T follicular helper cell (primary cell): ENCODE measurements around the gene LSM3.

Source experiments
- DNase-seq: peaks from one replicate; pipeline ENCODE4 v3.0.0-alpha.2; 2020; ENCODE audit warnings: low read depth

The LSM3 gene

DNA sequence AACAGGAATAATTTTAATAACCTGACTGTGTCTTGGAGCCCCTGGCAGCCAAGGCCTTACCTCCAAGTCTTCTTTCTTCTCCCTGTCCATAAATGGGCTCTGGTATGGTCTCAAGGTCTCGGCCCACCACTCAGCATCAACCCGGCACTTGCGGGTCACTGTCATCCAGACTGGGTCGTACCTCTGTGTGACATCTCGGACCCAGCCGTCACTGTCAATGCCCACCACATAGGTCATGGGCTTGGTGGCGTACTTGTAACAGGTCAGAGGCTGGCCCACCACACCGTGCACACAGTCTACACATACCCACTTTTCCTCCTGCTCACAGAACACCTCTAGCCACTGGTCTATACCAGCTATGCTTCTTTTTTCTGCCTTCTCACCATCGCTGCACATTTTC is 20.7 kb upstream of the LSM3 start:
- no peak for DNase-seq

DNA sequence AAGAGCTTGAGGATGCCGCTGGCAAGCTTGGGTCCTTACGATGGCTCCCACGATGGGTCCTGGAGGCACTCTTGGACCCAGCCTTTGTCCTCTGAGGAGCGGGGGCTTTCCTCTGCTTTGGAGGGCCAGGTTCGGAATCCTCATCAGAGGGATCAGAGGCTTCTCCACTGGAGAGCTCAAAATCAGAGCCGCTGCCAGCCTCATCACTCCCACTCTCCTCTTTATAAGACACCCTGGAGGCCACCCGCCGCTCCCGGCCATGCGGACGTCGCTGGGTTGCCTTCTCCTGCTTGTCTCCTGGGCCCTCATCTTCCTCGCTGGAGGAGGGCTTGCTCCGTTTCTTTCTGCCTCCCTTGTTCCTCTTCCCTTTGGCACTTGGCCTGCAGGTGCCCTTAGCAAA is 20.2 kb upstream of the LSM3 start:
- DNase-seq, result no peak

DNA sequence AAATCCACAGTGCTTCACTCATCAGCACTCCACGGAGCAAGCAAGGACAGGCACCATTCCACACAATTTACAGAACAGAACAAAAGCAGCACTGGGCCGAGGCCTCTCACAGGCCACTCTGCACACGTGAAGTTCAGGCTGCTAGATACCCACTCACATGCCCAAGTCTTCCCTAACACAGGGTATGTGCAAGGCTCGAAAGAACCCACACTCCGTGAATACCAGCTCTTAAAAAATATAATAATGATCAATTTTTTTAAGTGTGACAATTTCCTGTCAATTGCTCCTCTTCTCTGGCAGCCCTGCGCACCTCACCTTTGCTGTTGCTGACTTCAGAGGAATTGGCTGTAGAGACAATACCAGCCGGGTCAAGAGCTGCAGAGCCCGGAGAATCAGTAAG is 19.2 kb upstream of the LSM3 start:
- DNase-seq, result no peak

DNA sequence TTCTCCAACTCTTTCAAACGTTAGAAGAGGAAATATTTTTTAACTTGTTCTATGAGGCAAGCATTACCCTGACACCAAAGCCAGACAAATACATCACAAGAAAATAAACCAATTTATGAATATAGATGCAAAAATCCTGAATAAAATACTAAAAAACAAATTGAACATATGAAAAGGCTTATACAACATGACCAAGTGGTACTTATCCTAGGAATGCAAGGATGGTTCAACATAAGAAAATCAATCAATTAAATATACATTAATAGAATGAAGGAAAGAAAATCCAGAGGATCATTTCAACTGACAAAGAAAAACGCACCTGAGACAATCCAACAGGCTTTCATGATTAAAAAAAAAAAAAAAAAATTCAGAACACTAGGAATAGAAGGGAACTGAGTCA is 17.3 kb upstream of the LSM3 start:
- DNase-seq, result no peak

DNA sequence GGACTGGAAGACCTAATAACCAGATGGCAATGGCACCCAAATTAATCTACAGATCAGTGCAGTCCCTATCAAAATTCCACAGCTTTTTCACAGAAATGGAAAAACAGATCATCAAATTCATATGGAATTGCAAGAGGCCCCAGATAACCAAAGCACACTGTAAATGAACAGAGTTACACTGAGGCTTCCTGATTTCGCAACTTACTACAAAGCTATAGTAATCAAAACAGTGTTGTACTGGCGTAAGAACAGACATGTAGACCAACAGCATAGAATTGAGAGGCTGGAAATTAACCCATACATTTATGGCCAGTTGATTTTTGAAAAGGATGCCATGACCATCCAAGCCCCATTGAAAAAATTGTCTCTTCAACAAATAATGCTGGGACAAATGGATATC is 16.4 kb upstream of the LSM3 start:
- no peak for DNase-seq

DNA sequence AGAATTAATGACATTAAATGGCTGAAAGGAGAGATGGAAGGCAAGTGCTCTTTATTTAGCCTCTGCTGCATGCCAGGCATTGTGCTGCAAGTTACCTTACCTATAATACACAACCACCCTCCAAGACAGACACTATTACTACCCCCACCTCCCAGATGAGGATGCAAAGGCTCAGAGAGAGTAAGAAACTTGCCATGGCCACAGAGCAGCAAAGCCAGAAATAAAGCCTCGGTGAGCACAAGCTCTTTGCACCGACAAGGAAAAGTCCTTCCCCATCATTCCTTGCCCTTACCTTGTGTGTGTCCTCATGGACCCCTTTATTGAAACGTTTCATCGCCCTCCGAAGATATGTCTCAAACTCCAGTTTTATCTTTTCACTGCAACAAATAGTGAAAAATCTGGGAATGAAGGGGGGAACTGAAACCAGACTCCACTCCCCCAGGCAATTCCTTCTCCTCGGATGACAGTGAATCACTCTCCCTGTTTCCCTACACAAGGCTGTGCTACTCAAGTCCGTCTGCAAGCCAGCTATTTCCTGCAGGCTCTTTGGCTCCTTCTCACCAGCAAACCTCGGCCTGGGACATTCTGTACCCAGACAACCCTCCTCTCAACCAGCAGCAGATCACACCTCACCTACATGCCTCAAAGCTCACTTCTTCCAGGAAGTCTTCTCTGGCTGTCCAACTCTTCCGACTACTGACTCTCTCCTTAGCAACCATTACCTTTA is 11.6 kb upstream of the LSM3 start:
- DNase-seq, result no peak

DNA sequence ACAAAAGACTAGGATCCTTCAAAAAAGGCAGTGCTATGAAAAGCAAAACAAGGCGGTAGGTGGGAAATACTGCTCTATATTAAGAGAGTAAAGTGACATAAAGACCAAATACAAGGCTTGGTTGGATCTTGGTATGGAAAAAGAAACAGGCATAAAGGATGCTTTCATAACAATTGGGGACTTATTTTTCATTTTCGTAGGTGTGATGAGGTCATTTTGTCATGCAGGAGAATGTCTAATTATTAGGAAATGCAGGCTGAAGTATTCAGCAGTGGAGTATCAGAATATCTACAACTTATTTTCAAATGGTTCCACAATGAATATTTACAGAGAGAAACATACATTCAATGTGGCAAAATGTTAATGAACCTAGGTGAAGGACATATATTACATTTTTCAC is 9.2 kb upstream of the LSM3 start:
- DNase-seq, result no peak

DNA sequence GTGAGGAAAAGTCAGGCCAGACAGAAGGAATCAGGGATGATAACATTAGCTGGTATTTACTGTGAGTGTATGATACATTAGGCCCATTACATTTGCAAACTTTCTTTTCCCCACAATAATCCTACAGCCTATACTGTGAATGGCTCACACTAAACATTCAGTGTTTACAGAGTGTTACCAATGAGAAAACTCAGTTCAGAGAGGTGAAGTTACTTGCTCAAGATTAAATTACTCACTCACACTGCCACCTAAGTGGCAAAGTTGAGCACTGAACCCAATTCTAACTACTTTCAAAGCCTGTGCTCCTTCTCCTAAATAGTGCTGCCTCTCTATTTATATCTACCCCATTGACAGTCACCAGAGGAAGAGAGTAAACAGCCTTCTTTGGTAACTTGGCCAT is 8.7 kb upstream of the LSM3 start:
- DNase-seq, result no peak

DNA sequence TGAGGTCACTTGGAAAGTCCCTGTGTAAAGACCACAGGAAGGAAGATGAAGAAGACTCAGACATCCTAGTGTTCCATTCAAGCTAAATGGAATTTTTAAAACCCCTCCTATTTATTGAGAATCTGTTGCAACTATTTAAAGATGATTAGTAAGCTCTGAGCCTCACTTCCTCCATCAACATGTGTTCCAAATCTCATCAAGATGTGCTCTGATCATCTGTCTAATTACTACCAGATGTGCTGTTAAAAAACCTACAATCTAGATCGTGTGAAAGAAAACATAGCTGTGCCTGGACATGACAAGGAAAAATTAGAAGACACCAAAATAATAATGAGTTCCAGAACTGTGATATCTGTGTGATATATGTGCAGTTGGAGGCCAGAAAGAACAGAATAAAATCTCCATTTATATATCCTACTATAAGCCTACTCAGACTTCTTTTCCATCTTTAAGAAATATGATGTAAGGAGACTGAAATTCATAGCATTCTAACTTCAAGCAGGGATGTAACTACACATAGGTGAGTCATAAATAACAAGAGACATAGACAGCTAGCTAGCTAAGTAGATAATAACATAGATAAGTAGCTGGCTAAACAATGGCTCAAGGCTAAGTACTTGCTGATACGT is 8.0 kb upstream of the LSM3 start:
- DNase-seq, result no peak

DNA sequence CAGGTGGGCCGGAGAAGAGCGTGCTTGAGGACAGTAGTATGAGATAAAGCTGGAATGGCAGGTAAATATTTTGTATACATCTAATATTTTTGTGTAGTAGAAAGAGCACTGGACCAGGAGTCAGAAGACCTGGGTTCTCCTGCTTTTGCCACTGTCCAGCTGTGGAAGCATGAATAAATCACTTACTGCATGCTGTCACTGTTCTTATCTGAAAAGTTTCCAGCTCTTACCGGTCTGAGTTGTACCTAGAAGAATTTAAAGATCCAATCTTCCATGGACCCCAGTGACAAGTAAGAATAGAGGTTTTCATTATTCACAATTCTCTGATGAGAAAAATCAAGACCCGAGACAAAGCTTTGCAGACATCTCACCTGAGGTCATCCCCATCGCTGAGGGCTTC is 6.1 kb upstream of the LSM3 start:
- no peak for DNase-seq

DNA sequence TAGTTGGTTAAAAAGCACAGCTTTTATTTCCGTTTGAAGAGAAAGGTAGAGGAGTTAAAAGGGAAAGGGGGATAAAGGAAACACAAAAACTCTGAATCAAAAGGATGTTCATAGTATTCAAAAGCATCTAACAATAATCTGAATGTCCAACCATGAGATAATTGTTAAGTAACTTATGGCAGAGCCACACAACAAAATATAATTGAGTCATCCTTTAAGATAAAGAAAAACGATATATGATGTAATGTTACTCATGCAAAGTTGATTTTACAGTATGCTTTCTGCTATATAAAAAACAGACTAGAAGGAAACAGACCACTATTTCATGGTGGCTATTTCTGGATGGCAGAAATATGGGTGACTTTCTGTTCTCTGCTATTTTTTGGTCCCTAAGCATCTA is 4.1 kb upstream of the LSM3 start:
- no peak for DNase-seq

DNA sequence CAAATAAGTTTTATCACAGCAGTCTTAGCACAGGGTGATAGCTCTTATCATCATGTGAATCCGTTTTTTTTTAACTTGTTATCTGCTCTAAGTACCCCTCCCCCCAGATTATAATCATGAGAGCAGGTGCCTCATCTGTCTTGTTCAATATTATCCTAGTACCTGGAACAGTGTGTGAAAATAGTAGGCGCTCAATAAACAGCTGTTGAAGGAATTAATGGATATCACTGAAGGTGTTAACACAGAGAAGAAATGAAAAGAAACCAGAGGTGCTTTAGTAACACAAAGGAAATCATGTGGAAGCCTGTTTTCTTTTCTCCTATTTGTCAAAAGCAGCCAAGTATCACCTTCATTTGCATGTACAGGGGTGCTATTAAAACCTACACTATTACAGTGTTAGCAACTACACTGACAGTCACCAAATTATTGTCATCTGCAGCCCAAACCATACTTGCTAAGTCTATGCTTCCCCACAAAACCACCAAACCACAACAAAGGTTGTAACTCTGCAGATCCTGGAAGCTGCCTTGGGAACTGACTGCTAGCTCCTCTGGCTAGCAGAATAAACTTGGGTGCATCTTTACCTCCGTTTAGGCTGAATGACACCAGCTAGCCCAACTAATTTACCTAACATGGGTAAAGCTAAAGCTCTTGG is 3.1 kb upstream of the LSM3 start:
- DNase-seq, result peak; percentile 63

DNA sequence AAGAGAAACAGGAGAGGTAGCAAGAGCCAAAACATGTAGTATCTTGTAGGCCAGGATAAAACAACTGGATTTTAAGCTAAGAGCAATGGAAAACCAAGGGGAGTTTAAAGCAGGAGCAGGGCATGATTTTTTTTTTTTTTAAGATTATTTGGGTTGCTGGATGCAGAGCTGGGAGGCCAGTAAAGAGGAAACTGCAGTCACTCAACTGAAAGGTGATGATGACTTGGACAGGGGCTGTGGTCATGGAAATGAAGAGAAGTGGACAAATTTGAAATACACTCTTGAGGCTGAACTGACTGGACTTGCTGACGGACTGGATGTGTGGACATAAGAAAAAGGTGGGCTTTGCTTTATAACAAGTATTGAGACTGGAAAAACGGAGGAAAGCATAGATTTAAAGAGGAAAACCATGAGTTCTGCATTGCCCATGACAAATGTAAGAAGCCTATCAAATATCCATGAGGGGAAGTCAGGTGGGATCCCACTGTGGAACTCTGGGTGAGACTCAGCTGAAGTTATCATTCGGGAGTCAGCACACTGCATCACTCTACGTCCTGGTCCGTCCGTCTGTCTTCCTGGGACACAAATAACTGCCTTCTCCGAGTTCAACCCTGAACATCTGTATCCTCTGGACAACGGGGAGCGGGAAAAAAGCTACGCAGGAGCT is 904 bp upstream of the LSM3 start:
- DNase-seq, result no peak

DNA sequence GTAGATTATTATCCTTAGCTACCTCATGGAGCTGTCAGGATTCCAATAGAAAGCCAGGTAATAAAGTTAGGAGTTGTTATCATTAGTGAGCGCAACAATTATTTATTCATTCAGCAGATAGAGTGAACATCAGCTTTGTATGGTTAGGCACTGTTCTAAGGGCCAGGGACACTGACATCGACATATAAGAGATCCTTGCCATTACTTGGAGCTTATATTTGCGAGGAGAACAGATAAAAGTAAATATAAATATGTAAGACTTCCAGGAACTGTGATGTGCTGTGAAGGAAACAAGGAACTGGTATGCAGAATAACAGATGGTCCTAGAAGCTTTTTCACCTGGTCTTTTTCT is 473 bp downstream of the LSM3 start:
- DNase-seq, result no peak

DNA sequence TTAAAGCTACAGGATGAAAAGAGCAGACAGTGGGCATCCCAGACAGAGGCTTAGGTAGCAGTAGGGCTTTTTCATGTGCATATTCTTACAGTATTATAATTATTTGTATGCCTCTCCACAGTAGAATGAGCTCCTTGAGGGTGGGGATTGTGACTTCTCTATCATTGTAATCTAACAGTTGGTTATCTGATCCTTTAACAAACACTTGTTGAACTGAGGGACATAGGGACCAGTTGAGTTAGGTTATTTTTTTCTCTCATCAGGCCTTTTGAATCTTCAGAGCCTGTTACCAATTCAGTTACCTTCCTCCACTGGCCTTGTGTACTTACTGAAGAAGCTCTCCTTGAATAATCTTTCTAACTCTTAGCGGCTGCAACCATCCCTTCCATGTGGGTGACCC is 1.2 kb downstream of the LSM3 start:
- no peak for DNase-seq

DNA sequence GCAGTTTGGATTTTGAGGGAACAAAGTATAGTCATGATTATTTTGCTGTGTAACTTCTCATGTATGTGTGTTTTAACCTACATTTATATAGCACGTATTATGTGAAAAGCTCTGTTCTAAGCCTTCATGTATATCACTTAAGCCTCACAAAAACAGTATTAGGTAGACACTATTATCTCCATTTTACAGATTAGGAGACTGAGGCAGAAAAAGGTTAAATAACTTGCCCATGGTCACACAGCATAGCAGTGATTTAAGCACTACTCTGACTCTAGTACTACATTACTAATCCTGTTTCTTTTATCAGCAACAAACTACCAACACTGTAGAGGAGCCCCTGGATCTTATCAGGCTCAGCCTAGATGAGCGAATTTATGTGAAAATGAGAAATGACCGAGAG is 2.6 kb downstream of the LSM3 start:
- DNase-seq, result no peak

DNA sequence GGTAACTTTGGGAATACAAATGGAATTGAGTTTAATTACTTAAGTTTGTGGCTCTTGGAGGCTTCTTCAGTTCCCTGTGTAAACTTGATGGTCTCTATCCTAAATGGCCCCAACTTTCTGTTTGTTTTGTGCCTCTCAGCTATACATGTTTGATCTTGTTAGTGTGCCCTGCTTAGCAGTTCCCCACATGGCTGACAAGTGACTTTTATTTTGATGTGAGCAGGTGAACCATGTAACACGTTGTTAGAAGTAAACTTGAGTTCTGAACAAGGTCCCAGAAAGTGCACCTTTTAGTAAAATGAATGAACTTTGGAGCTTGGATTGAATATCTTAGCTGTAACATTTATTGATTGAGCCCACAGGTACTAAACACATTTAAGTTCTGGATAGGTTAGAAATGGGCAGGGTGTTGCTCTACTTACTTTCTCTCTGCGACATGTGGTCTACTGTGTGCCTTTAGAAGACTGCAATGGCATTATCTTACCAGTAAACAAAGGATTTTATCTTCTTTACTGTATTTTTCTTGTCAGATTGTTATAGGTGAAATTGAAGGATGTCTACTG is 4.5 kb downstream of the LSM3 start:
- no peak for DNase-seq

DNA sequence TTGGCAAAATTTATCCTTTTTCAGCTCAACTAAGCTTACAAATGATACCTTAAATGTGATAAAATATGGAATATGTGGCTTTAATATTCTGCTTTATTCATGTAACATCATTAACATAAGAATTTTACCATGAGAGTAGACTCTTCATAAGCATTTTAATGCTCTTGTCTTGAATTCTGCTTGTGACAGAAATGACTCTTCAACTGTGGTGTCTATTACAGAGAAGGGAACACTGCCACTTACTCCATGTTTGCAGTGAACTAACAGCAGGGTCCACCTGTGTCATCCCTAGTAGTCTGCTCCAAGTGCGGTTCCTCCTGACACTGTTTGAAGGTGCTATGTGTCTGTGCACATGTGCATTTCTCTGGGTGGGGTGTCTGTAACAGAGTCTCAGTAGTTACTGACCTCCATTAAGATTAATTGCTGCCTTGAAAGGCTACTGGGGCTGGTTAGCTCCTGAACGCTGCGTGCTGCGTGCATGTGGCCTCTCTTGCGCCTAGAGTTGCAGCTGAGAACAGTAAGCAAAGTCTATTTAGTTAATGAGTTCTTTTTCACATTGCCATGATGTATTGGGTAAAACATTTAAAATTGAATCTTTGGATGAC is 8.3 kb downstream of the LSM3 start:
- DNase-seq, result no peak

DNA sequence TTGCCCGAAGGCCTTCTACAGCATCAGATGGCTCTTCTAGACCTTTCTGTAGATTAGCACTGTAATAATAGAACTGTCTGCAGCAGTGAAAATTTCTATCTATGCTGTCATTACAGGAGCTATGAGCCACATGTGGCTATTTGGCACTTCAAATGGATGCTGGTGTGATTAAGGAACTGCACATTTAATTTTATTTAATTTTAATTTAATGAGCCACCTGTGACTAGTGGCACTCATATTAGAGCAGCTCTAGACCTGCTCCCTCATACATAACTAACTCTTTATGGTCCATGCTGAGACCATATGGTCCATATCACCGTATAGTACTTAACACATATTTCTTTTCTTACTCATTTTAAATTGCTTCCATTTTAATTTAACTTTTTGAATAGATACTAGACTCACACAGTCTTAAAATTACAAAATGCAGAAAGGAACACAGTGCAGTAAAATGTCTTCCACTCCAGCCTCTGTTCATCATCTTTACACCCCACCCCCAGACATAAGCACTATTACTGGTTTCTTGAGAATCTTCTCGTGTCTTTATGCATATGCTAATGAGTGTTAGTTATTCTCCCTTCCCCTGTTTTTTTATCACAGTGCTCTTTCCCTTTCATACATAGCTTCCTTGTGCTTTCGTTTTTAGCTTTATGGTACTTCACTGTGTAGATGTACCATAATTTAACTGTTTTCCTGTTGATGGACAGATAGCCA is 9.6 kb downstream of the LSM3 start:
- no peak for DNase-seq

DNA sequence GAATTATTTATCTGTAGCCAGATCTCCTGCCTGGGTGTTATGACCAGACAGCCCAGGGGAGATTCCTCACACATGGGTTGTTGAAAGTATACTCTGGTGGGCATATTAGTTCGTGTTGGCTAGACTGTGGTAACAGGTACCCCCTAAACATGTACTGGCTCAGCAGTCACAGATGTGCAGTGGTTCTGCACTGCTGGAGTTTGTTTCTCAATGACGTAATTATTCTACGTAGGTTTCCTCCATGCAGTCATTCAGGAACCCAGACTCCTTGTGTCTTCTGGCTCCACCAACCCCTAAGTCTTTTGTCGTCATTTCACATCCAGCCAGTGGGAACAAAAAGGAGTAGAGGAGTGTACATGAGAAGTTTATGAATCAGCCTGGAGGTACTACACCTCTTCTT is 16.2 kb downstream of the LSM3 start:
- DNase-seq, result no peak

DNA sequence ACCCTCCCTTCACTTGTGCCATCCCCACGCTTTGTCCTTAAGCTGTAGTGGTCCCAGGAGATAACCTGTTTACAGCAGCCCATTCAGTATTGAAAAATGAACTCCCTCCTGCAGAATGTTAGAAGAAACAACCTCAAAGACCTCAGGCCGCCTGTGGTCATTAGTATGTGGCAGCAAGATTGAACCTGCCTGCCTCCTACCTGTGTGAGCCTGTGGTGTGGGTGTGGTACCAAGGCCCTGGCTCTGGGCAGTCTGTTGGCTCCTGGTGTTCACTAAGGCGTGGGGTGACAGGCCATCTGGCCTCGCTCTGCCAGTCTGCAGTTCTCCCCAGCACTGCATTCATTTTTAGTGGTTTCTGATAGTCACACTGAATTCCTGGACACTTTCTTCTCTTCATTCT is 21.0 kb downstream of the LSM3 start:
- no peak for DNase-seq

DNA sequence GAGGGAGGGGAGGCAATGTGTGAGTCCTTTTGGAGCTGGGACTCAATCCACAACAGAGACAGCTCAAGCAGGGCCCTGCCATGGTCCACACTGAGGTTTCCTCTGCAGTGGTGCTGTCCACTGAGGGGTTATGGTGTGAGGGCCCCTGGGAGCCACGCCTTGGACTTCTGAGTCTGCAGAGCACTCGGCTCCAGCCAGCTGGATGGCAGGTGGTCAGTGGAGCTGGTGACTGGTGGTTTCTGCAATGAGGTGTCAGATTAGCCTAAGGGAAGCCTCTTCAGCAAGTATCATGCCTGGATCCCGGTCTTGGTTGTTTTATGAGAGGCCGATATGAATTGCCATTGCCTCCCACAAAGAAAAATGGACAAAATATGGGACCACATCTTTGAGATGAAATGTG is 21.7 kb downstream of the LSM3 start:
- no peak for DNase-seq
